Vagina (tissue), 2 donors: Measurements from ENCODE around the gene KEL.

Experiments used
- CTCF ChIP-seq, 3 experiments: fragments of 450-650 bp in 2 of 3; fragments of 200-600 bp in 1 of 3; sonication (generic) in 1 of 3; IDR thresholded peaks; one replicate each; pipeline ENCODE4 v1.5.1; 2017 to 2019; ENCODE audit warnings: antibody characterized with exemption in 3 of 3, mild to moderate bottlenecking in 2 of 3, moderate library complexity in 2 of 3
- POLR2A ChIP-seq, 2 donors: fragments of 450-650 bp; IDR thresholded peaks; one replicate each; pipeline ENCODE4 v1.6.1; 2017; ENCODE audit warnings: antibody characterized with exemption in 2 of 2, mild to moderate bottlenecking in 2 of 2, moderate library complexity in 2 of 2

DNA sequence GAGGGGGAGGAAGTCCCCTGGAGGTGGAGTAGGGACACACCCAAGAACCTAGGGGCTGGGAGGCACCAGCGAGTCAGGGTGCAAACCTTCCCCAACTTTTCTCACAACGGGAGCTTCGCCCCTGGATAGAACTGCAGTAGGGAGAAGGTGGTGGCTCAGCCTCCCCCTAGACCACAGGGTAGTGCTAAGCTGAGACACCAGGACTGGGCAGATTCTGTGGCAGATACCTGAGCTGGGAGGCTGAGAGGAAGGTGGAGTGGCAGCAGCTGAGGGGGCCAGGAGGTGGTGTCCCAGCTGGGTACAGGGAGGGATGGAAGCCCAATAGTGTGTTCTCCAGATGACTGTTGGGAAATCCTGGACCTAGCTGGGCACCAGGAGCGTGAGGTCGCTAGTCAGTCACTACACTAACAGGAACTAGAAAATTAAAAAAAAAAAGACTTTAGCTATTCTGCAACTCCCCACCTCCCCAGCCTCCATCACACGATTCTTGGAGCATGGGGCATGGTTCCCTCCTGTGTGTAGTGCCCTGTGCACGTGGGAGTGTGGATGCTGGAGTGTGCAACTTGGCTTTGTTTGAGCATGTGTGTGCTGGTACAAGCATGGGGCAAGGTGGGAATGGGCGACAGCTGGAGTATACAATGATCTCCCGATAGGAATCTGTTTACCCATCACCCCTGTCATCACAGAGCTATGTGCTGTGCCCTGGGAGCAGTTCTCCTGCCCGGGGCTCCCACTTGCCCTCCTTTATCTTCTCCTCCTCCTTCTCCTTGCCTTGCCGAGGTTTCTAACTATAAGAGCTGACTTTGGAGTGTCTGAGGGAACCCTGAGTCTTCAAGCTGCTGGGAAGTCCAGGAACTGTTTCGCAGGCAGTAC, 67.8 kb downstream of the KEL start:
- no peak for TF ChIP-seq POLR2A (IDR thresholded peaks at IDR 0.05)
- TF ChIP-seq CTCF (IDR thresholded peaks at IDR 0.05), result no peak
